ENCODE measurements around the gene SCGB2B2. TPM values are rescaled to one million over a fixed set of nuclear protein-coding genes. Genes with fewer than 3 reads are reported as not detected.
"Not testable (repeated sequence)": the region's sequence is repeated elsewhere in the genome, so short reads cannot be mapped to it uniquely, and the experiment has no call there.

SCGB2B2 gene
- total and polyA plus RNA-seq, 7 donors: 0.49 to 1.7 (median 0.71) TPM; not detected in 2

DNA sequence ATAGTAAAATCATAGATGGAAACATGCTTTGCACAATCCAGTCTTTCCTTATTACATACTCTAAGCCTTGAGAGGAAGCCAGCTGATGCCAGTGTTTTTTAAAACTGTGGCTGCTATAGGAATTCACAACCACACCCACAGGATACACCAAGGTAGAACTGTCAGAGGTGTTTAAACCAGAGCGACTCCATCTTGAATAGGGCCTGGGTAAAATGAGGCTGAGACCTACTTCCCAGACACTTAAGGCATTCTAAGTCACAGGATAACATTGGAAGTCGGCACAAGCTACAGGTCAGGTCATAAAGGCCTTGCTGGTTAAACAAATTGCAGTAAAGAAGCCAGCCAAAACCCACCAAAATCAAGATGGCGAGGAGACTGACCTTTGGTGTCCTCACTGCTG lies 1.7 kb downstream of the SCGB2B2 start:
- Histone ChIP-seq H3K36me3 (peaks cover 12 to 16% (median 13%) of the 10 kb centered on the region in 4 donors), H3K9me3 (peaks cover 0 to 4% (median under 1%) of the 10 kb centered on the region in 4 donors), H3K4me3 (no peak overlapping the region), H3K27me3 (no peaks in the 10 kb centered on the region), H3K27ac (no peak overlapping the region), H3K4me1 (peaks cover 0 to 27% (median 12%) of the 10 kb centered on the region in 4 donors)
- TF ChIP-seq POLR2A (IDR thresholded peaks at IDR 0.05) (no peak), POLR2AphosphoS5 (IDR thresholded peaks at IDR 0.05) (no peak), EP300 (IDR thresholded peaks at IDR 0.05) (no peak)
- TF ChIP-seq, protein P1, sequence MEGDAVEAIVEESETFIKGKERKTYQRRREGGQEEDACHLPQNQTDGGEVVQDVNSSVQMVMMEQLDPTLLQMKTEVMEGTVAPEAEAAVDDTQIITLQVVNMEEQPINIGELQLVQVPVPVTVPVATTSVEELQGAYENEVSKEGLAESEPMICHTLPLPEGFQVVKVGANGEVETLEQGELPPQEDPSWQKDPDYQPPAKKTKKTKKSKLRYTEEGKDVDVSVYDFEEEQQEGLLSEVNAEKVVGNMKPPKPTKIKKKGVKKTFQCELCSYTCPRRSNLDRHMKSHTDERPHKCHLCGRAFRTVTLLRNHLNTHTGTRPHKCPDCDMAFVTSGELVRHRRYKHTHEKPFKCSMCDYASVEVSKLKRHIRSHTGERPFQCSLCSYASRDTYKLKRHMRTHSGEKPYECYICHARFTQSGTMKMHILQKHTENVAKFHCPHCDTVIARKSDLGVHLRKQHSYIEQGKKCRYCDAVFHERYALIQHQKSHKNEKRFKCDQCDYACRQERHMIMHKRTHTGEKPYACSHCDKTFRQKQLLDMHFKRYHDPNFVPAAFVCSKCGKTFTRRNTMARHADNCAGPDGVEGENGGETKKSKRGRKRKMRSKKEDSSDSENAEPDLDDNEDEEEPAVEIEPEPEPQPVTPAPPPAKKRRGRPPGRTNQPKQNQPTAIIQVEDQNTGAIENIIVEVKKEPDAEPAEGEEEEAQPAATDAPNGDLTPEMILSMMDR (IDR thresholded peaks at IDR 0.05): no peak
- 96 to 97% methylated on average over 3 of the region's 3 CpGs for WGBS, 2 donors
- no peak for DNase-seq
- intact Hi-C loops (cut with DNase I): loop anchor here (10.0 kb wide), 1 partner anchor 970 kb away; the partner anchor contains the start of genes COX6B1 and ETV2

DNA sequence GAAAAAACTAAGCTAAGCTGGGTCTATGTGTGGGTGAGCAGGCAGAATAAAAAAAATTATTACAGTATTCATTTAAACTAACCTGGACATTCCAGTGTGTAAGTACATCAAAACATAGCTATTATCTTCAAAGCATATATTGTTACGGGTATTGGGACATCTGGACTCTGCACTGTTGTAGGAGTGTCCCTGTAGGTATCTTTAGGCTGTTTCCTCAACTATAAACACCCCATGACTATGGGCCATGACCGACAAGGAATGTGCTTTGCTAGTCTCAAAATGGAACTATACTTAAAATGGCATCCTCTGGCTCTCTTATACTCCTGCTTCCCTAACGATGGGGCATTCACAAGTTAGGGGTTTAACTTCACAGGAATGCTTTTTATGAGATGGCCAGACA lies 3.4 kb downstream of the SCGB2B2 start:
- Histone ChIP-seq H3K4me3 (no peak overlapping the region), H3K4me1 (peaks cover 0 to 15% (median 10%) of the 10 kb centered on the region in 4 donors), H3K36me3 (peaks cover 0 to under 1% (median 0%) of the 10 kb centered on the region in 4 donors), H3K27me3 (no peaks in the 10 kb centered on the region), H3K27ac (no peak overlapping the region), H3K9me3 (no peaks in the 10 kb centered on the region)
- DNase-seq: no peak
- intact Hi-C loops (cut with DNase I): loop anchor here (10.0 kb wide), 1 partner anchor 971 kb away; the partner anchor contains the start of genes COX6B1 and ETV2
- no peak for TF ChIP-seq POLR2AphosphoS5 (IDR thresholded peaks at IDR 0.05)
- WGBS, 2 donors: 40 to 65% methylated on average over 3 of the region's 3 CpGs

DNA sequence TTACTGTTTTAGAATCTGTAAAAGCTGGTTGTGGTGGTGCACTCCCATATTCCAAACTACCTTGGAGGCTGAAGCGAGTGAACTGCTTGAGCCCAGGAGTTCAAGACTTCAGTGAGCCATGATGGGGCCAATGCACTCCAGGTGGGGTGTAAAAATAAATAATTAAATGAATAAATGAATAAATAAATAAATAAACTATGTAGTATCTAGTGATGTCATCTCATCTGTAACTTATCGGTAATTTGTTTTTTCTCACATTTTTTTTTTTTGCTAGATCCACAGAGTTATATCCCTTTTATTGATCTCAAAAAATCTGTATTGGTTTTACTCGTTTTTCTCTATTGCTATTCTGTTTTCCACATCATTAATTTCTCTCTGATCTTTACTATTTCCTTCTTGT lies 5.0 kb downstream of the SCGB2B2 start:
- Histone ChIP-seq H3K27ac (no peak overlapping the region), H3K4me1 (peaks cover 0 to 15% (median 8%) of the 10 kb centered on the region in 4 donors), H3K4me3 (no peak overlapping the region), H3K27me3 (no peaks in the 10 kb centered on the region), H3K9me3 (no peaks in the 10 kb centered on the region), H3K36me3 (no peaks in the 10 kb centered on the region)
- no peak for TF ChIP-seq POLR2AphosphoS5 (IDR thresholded peaks at IDR 0.05)
- no peak for TF ChIP-seq POLR2A (IDR thresholded peaks at IDR 0.05)
- TF ChIP-seq EP300 (IDR thresholded peaks at IDR 0.05): no peak
- TF ChIP-seq, protein P1 (IDR thresholded peaks at IDR 0.05): no peak
- no peak for DNase-seq
- intact Hi-C loops (cut with DNase I): loop anchor here (10.0 kb wide), 1 partner anchor 973 kb away; the partner anchor contains the start of genes COX6B1 and ETV2
- 89 to 93% methylated on average over 3 of the region's 3 CpGs for WGBS, 2 donors

DNA sequence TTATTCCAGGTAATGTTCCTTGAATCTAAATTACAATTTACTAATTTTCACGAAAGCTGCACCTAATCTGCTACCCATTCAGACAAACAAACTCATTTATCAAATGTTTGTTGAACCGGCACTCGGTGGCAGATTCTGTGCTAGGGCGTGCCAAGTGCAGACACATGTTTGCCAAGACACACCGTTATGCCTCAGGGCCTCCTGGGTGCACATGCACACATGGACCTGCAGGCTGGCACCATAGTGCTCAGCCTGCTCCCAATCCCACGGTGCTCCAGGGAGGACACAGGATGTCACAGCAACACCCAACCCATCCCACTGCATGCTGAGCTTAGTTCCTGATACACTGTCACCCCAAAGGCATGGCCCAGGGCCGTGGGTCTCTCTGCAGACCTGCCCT lies 7.7 kb downstream of the SCGB2B2 start:
- DNase-seq: no peak
- Histone ChIP-seq H3K36me3 (no peaks in the 10 kb centered on the region), H3K27me3 (no peaks in the 10 kb centered on the region), H3K4me1 (peaks cover 0 to 7% (median 3%) of the 10 kb centered on the region in 4 donors), H3K4me3 (no peak overlapping the region), H3K9me3 (no peaks in the 10 kb centered on the region), H3K27ac (no peak overlapping the region)
- intact Hi-C loops (cut with DNase I): no loop called here
- WGBS, 2 donors: 41 to 71% methylated on average over 7 of the region's 7 CpGs
- TF ChIP-seq, protein P1 (IDR thresholded peaks at IDR 0.05): no peak
- TF ChIP-seq POLR2AphosphoS5 (IDR thresholded peaks at IDR 0.05) (no peak), POLR2A (IDR thresholded peaks at IDR 0.05) (no peak), EP300 (IDR thresholded peaks at IDR 0.05) (no peak)

DNA sequence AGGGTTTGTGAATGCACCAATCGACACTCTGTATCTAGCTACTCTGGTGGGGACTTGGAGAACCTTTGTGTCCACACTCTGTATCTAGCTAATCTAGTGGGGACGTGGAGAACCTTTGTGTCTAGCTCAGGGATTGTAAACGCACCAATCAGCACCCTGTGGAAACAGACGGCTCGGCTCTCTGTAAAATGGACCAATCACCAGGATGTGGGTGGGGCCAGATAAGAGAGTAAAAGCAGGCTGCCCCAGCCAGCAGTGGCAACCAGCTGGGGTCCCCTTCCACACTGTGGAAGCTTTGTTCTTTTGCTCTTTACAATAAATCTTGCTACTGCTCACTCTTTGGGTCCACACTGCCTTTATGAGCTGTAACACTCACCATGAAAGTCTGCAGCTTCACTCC lies 8.3 kb downstream of the SCGB2B2 start:
- H3K4me3 ChIP-seq; H3K9me3 ChIP-seq; H3K36me3 ChIP-seq; intact Hi-C loops (cut with DNase I); H3K27me3 ChIP-seq; H3K27ac ChIP-seq; DNase-seq; H3K4me1 ChIP-seq: not testable (repeated sequence)
- WGBS, 2 donors: 92% methylated on average over 5 of the region's 5 CpGs

DNA sequence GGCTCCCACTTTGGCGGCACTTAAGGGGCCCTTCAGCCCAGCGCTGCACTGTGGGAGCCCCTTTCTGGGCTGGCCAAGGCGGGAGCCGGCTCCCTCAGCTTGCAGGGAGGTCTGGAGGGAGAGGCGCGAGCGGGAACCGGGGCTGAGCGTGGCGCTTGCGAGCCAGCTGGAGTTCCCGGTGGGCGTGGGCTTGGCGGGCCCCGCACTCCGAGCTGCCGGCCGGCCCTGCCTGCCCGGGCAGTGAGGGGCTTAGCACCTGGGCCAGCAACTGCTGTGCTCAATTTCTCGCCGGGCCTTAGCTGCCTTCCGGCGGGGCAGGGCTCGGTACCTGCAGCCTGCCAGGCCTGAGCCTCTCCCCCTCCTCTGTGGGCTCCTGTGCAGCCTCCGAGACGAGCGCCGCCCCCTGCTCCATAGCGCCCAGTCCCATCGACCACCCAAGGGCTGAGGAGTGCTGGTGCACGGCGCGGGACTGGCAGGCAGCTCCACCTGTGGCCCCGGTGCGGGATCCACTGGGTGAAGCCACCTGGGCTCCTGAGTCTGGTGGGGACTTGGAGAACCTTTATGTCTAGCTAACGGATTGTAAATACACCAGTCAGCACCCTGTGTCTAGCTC lies 8.8 kb downstream of the SCGB2B2 start:
- DNase-seq; intact Hi-C loops (cut with DNase I); H3K4me1 ChIP-seq; H3K36me3 ChIP-seq; H3K9me3 ChIP-seq; H3K27me3 ChIP-seq: not testable (repeated sequence)
- Histone ChIP-seq H3K4me3 (peak overlapping the region in 1 of 4 donors; percentile 35), H3K27ac (peak overlapping the region in 1 of 4 donors; percentile 35)
- WGBS, 2 donors: 96 to 97% methylated on average over 36 of the region's 36 CpGs

All from sigmoid colon (tissue), 7 donors.